ENCODE data around the gene IPO4. TPM values are rescaled to one million over a fixed set of nuclear protein-coding genes. Genes with fewer than 3 reads are reported as not detected.

The IPO4 gene
- total RNA-seq, 2 experiments from 2014 or later, result 98.4 to 102 TPM

DNA sequence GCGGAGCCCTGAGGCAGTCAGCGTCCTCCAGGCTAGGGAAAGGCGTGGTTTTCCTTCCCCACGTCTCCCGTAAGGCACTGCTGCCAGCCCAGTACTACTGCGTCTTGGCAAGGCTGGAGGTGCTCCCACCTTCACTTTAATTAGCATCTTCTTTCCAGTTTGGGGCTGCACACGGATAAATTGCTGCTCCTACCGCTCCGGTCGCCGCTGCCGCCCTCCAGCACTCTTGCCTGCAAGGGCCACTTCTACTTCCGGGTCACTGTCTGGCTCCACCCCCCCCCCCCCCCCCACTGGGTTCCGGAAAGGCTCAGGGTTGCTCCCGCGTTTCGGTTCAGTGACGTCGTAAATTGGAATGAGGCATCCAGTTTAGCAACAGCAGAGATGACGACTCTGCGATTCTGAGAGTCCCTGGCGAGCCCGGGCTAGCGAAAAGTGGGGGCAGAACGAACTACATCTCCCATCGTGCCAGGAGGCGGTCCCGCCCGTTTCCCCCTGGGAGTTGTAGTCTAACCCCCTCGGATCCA is 43.6 kb upstream of the IPO4 start, which contains the start of gene NEDD8:
TSS of gene NEDD8 (minus strand) at position 247 of the 524 bp plus-strand sequence. CDS start at position 147, 100 bp downstream.
- Mint-ChIP-seq H3K36me3 (ENCODE audit: low read depth) (peaks cover 30% of the 10 kb centered on the region), H3K4me1 (ENCODE audit: low read depth) (peaks cover 40% of the 10 kb centered on the region), H3K4me3 (peak within 1 kb of the TSS; percentile 93), H3K27ac (peak within 1 kb of the TSS; percentile 96), H3K9me3 (no peaks in the 10 kb centered on the region), H3K27me3 (no peaks in the 10 kb centered on the region)
- TF ChIP-seq CTCF (IDR thresholded peaks at IDR 0.05), result no peak
- intact Hi-C loops (cut with micrococcal nuclease), result no loop called here
- CTCF ChIA-PET, result interaction anchor here (3.7 to 27.8 kb wide), 3 partner anchors 10 to 69 kb away, joined by 18 to 873 read pairs (median 19); partner anchors contain the start of genes CIDEB, DHRS1, LTB4R and LTB4R2
- POLR2A ChIA-PET, result interaction anchor here (0.9 to 2.3 kb wide), 11 partner anchors 10 to 118 kb away, joined by 3 to 15 read pairs (median 4); partner anchors contain the start of genes CHMP4A, CIDEB, DHRS1 and IRF9
- DNase-seq (peak; percentile 94), ATAC-seq (peak; percentile 90)

DNA sequence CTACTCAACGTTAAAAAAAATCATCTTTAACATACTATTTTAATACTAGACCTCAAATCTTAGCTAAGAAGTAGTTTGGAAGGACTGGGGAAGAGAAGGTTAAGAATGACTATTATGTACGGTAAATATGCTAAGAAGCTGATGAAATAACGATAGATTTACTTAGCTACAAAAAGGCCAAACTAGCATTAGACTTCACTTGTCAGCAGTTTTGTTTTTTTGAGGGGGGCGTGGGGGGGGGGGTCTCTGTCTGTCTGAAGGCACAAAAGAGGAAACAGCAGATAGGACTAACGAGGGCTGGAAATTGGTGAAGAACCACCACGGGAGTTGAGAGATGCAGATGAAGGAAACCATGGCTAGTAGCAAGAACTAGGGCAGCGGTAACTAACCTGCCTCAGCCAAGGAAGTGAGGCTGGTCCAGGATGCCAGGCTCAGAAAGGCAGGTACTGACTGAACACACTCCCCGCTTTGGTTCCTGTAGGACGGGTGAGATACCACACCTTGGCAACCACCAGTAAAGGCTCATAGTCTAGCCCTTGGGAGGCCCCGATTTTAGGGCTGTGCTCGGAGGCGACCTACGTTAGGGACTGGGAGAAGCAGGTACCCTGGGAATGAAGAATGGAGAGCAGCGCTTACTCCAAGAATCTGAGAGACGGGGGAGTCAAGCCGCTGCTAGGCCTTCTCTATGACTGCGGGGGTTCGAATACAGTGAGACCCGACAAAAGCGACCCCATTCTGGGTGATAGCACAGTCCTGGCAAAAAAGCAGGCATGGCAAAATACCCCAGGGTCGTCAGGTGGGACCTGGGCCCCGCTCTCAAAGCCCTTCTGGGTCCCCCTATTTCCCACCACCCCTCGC is 42.9 kb upstream of the IPO4 start:
- Mint-ChIP-seq H3K4me1 (ENCODE audit: low read depth) (peaks cover 45% of the 10 kb centered on the region), H3K27me3 (no peaks in the 10 kb centered on the region), H3K9me3 (no peaks in the 10 kb centered on the region), H3K27ac (peak overlapping the region; percentile 96), H3K36me3 (ENCODE audit: low read depth) (peaks cover 25% of the 10 kb centered on the region), H3K4me3 (peak overlapping the region; percentile 93)
- CTCF ChIA-PET, result interaction anchor here (1.1 to 1.4 kb wide), 3 partner anchors 12 to 102 kb away, joined by 3 to 7 read pairs (median 3); partner anchors contain the start of gene CIDEB
- intact Hi-C loops (cut with micrococcal nuclease), result no loop called here
- POLR2A ChIA-PET, result interaction anchor here (0.6 to 1.3 kb wide), 5 partner anchors 11 to 200 kb away, joined by 3 to 5 read pairs (median 3); partner anchors contain the start of gene TINF2
- peak; percentile 15 for ATAC-seq
- no peak for TF ChIP-seq CTCF (IDR thresholded peaks at IDR 0.05)
- peak; percentile 47 for DNase-seq

DNA sequence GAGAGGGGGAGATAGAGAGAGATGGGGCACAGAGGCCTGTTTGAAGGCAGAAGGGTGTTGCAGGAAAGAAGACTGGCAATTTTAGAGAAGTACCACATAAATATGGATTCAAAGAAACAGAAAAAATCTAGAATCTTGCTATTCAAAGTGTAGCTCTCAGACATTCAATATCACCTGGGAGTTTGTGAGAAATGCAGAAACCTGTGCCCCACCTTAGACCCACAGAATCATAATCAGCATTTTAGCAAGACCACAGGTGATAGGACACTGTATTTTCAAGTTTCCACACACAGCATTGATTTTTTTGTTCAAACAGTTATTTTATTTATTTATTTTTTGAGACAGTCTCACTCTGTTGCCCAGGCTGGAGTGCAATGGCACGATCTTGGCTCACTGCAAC is 40.3 kb upstream of the IPO4 start:
- no peaks in the 10 kb centered on the region for H3K27me3 Mint-ChIP-seq
- H3K4me3 Mint-ChIP-seq, result no peak overlapping the region
- TF ChIP-seq CTCF (IDR thresholded peaks at IDR 0.05), result no peak
- POLR2A ChIA-PET, result interaction anchor here (0.7 to 1.6 kb wide), 3 partner anchors 13 to 15 kb away, joined by 3 to 5 read pairs (median 4); partner anchors contain the start of genes CHMP4A and MDP1
- no peaks in the 10 kb centered on the region for H3K9me3 Mint-ChIP-seq
- H3K27ac Mint-ChIP-seq, result no peak overlapping the region
- no peak for ATAC-seq
- intact Hi-C loops (cut with micrococcal nuclease), result no loop called here
- H3K36me3 Mint-ChIP-seq (ENCODE audit: low read depth), result peaks cover 17% of the 10 kb centered on the region
- peaks cover 36% of the 10 kb centered on the region for H3K4me1 Mint-ChIP-seq (ENCODE audit: low read depth)
- CTCF ChIA-PET, result interaction anchor here (0.8 to 2.1 kb wide), 3 partner anchors 9 to 79 kb away, joined by 3 to 14 read pairs (median 4); partner anchors contain the start of gene CIDEB
- no peak for DNase-seq

- H3K9me3 Mint-ChIP-seq, result no peaks in the 10 kb centered on the region
- no peak for DNase-seq
- no peak for ATAC-seq
- POLR2A ChIA-PET, result interaction anchor here (0.8 kb wide), 1 partner anchor 17 kb away, joined by 3 read pairs; no protein-coding TSS in a partner anchor
- no peak overlapping the region for H3K27ac Mint-ChIP-seq
- intact Hi-C loops (cut with micrococcal nuclease), result no loop called here
- peaks cover 17% of the 10 kb centered on the region for H3K36me3 Mint-ChIP-seq (ENCODE audit: low read depth)
- H3K4me3 Mint-ChIP-seq, result no peak overlapping the region
- CTCF ChIA-PET, result interaction anchor here (1.2 to 3.2 kb wide), 5 partner anchors 10 to 81 kb away, joined by 3 to 10 read pairs (median 5); partner anchors contain the start of genes CIDEB, MDP1 and TINF2
- no peak for TF ChIP-seq CTCF (IDR thresholded peaks at IDR 0.05)
- H3K27me3 Mint-ChIP-seq, result no peaks in the 10 kb centered on the region
- peaks cover 30% of the 10 kb centered on the region for H3K4me1 Mint-ChIP-seq (ENCODE audit: low read depth)
These were observed 37.9 kb upstream of the IPO4 start for GRCh38 chr14:24226473-24226872.

Measured in activated CD8-positive, alpha-beta T cell treated with anti-CD3 and anti-CD28 coated beads for 36 hours (primary cell).